Measurements from ENCODE around the gene ZNF521.

The ZNF521 gene

DNA sequence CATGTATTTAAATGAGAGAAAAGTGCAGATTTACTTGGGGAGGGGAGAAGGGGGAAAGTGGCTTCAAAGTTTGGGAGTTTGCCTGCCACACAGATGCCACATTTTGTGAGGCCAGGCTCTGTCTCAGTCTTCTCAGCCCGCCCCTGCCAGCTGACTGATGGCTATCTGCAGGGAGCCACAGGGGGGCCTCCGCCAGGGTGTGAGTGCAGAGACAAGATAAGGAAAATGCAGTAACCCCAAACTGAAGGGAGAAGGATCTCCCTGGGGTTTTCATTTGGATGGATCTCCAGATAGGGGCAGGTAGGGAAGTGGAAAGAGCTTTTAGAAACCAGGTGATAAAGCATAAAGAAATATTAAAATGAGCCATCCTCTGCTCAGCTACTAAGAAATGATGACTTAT is 128.8 kb downstream of the ZNF521 start:
- no peak for DNase-seq

DNA sequence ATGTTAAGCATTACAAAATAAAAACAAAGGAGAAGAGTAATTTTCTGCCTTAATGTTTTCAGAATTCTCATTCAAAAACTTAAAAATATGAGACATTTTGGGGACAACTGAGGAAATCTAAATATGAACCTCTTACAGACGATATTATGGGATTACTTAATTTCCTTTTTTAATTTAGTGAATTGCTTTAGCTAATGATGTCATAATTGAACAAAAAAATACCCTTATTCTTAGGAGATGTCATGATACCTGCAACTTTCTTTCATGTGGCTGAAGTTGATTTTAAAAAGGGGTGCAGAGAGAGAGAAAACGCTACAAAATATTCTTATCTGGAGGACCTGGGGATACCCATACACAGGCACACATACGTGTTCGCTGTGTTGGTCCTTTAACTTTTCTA is 129.3 kb downstream of the ZNF521 start:
- no peak for DNase-seq

DNA sequence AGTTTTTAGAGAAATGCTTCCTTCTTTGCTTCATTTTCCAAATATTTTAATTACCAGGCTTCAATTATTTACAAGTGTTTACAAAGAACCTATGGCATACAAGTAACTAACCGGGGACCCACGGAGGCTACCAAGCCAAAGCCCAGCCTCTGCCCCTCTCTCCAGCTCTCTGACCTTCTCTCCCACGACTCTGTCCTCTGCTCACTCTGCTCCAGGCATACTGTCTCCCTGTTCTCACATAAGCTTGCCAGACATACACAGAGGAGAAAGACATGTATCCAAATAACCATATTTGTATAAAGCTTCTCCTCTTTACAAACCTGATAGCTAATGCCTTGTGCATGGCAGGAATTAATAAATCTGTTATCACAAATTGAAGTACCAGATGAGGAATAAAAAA is 141.3 kb downstream of the ZNF521 start:
- DNase-seq: no peak

DNA sequence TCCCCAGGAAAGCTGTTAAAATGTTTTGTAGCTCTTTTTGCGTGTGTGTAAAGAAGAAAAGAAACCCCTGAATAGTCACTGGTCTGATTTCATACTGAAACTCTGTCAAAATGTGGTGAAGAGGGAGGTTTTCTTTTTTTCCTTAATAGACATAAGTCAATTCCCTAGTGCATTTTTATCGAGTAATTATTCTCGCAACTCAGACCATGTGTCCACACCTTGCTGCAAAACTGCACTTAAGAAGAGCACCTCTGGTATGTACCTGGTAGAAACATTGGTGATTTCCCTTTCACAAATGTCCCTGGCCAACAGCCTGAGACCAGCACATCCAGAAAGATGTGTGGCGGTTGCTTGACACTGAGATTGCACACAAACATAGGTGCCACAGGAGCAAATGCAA is 159.9 kb downstream of the ZNF521 start:
- no peak for DNase-seq

DNA sequence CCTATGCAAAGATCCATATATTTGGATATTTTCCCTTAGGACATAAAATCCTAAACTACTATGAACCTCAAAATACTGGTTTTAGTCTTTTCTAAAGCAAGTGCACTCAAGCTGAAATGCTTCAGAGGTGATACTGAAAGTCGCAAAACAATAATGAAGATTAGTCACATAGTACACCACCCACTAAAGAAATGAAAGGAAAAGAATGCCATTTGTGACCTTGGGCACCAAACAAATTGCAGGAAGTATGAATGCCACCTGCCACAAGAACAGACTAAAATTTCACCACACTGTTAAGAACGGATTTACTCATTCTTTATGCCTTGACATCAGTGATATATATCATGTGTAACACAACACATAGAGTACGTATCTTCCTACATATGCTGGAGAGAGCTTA is 161.5 kb downstream of the ZNF521 start:
- no peak for DNase-seq

DNA sequence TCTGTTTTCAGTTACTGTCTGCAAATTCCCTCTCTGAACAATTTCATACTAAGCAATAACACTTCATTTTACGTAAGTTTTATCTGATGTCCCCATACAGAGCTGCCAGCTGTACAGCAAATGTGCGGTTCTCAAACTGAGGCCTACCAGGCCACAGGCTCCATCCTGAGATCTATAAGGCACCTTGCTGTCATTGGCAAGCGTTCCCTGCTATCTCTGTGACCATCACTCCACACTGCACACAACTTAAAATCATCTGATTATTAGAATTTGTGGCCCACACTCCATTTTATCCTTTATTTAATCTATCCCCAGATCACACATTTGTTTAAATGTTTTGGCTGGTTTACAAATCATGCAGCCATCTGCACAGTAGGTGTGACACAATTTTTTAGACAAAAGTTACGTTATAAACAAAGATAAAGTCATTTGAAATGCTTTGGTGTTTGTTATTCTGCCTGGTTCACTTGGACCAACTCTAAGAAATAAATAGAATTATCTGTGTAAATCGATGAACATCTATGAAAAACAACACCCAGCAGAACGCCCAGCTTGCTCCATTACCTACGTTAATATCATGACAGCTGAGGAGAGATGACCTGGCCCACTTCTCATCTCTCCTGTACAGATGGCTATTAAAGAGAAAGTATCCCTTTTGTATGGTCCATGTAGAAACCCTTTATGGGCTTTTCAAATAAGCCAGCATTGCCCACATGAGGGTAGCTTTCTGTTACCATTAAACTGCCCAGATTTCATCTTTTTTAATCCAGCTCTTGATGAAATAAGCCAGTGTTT is 162.4 kb downstream of the ZNF521 start:
- DNase-seq: no peak

DNA sequence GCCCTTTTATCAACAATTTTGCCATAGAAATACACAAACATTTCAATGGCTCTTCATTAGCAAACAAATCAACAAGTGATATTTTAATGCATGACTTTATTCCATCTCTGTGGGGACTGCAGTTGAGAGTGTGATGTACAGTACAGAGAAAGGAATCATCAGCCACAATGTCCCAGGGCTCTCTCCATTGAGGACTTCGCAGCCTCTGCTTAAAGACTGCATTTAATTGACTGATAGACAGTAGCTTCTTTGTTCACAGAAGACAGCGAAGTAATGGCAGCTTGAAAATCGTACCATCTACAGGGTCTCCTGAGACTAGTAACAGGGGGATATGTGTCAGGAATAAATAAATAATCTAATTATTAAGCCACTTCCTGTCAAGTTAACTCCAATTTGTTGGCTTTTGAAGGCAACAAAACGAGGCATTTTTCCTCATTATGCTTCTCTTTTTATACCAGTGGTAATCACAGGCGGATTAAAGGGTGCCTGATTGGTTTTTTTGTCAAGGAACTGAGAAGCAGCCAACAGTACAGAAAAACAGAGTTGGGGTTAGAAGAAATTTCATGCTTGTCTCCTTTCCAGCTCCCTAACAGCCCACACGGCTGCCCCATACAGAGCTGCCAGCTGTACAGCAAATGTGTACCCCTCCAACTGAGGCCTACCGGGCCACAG is 164.3 kb downstream of the ZNF521 start:
- no peak for DNase-seq

DNA sequence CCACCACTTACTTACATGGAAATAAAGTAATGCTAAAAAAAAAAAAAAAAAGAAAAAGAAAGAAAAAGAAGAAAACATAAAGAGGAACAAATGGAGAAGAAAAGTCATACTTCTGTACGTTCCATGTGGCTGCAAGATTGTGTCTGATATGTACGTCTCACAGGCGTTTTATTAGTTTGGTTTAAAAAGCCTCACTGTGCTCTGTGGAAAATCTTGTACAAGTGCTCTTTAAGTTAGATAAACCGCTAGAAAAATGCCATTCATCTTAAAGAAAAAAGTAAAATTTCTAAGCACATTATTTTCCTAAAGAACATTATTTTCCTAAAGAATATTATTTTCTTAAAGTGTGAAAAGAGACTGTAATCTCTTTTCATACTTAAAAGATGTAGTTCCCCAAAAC is 165.1 kb downstream of the ZNF521 start:
- no peak for DNase-seq

DNA sequence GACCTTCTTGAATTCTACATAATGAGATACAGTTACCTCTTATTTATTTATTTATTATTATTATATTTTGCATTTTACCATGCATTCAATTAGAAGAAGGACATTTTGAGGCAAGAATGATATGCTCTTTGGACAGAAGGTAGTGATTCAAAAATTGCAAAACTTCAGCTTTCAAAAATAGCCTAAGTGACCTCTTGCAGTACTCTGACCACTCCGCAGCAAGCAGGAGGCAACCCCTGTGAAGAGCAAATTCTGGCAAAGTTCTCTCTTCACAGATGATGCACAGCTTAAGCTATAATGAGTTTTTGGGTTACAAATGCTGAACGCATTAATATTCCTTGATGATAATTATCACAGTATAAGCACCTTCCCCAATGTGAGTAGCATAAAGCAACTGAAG is 170.0 kb downstream of the ZNF521 start:
- DNase-seq: no peak

DNA sequence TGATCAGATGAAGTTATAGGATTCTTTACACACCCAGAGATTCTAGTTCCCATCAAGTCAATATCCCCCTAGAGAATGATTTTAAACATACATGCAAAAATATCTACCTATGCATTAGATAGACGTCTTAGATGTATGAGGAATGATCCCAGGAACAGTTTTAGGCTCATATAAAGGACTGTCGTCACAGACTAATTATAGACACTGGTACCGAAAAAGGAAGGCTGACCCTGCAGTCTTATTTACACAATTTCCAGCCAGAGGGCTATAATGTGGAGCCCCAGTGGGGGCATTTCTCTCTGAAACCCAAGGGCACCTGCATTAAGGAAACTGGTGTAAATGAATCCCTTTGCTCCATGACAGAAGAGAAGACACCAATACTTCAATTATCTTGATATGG is 170.4 kb downstream of the ZNF521 start:
- no peak for DNase-seq

DNA sequence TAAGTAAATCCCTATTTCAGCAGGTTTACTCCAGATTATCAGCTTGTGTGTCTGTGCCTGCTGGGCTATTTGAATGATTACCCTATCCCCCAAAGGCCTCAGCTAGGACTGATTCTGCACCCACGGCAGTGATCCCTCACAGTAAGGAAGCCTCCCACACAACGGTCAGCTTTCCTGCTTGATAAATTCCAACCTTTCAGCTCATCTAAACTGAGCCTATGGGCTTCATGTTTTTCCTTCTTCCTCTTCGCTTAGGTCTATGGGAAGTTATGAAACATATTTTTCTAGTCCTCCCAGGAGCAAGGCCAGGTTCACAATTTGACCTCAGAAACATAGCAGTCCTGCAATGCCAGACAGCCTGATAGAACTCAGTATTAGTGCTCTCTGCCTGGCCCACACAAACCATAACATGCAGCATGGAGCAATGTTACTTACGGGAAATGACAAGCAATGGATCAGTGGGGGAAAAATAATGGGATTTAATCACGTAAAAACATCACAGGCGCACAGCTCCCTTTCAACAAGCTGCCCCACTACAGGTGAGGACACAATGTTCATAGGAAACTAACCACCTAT is 170.9 kb downstream of the ZNF521 start:
- no peak for DNase-seq

DNA sequence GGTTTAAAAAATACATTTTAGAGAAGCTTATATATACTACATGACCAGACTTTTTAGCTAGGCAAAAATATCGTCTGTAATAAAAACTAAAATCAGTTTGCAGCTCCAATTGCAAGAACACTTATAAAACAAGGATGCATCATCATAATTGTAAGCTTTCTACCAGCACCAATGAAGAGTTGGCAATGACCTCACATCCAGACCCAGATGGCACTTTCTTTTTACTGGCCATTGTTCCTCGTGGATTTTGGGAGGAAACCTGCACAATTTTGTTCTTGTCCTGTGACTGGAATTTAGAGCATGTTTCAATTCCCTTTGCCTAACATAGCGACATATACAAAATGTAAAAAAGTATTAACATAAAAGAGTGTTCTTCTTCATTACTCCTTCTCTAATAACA is 174.3 kb downstream of the ZNF521 start:
- no peak for DNase-seq

DNA sequence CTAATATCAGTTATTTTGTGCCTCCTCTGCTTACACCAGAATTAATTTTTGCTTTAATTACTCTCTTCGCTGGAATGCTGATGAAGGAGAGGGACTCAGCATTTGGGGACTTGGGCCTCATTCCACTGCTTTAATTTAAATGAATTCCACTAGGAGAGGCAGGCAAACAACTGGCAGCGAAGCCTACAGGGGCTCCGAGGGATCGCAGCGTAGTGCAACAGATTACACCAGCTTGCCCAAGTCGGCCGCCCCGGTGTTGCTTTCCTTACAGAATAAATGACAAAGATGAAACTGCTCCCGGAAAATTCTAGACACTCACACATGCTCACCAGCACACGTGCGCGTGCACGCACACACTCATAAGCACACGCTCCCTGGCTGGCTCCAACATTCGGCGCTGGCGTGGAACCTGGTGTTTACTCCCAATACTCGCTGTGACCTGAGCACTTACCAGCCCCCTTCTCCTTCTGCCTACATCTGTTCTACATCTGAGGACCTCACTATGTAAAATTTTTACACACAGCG is 175.4 kb downstream of the ZNF521 start:
- DNase-seq: no peak

DNA sequence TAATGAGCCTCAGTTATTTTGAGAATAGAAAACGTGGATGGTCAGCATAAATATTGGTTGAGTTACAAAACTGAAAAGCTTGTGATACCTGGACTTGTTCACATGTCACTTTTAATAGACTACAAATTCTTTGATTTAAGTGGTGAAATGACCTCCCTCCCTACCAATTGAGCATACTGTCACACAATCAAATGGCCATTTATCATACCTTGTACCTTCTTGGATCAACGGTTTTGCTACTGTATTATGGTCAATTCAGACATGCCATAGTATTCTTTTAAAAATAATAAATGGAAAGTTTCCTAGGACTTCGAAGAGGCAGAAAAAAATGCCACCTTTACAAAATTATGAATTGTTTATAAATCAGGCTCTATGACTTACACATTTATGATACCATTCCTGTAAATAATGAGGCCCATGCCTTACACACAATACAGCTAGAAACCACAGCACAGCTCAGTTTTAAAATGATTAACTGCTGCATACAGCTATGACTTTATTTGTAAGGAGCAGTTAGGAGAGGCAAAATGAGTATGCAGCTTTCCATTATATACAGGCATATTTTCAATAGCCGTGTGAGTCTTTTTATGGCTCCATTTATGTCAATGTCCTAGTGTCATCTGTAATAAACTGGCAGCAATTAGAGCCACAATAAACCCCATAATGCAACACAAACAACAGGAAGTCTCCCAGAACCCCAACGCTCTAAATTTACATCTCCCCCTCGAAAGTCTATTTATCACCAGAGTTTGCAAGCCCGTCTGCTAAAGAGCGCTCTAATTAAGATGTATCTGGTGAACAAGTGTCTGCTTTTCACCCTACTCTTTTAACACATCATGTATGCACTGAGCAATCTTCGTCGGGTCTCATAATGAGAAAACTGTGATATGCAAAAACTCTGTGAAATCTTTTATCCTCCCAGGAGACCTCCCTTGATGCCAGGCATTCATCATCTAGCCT is 176.1 kb downstream of the ZNF521 start:
- DNase-seq: no peak

DNA sequence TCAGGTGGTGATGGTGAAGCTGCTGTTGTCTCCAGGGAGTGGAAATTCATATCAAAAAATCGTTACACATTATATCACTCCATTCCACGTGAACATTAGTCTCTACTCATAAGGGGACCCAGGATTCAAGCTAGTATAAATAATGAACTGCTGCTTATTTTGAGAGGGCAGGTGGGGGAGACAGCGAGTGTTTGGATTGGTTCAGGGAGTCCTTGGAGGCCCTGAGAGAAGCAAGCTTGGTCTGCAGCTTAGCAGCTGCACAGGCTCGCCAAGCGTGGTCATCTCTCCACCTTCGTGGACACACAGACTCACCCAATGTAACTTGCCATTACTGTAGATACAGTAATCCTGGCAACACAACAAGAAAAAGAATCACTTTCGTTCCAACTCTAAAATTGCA is 177.6 kb downstream of the ZNF521 start:
- no peak for DNase-seq

DNA sequence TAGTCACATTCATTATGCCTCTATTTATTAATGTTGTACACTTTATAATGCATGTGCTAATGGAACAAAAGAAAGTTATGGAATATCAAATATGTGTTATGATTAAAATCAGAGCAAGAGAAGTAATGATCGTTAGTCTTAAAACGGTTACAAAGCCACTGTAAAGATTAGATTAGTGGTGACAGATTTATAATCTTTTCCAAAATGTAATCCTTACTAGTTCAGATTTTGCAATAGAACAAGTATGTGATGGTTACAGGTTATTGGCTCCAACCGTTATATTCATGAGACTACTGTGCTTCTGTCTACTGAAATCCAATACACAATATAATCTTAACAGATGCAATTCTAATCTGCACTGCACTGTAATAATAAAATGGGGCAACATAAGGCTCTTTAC is 180.6 kb downstream of the ZNF521 start:
- DNase-seq: no peak

DNA sequence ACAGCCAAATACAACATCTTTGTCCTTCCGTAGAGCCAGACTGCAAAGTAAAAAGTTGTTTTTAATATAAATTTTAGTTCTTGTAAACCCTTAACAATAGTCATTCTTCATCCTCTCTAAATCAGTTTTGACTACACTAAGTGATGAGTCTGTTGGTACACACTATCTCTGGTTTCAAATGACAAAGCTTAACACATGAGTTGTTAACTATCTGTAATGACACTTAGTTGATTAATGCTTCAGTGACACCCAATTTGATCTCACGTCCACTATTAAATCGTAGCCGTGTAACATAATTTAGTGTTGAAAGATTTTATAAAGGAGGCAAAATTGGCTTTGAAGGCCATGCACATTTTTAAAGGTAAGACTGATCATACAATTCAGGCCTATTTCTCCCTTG is 181.6 kb downstream of the ZNF521 start:
- DNase-seq: no peak

DNA sequence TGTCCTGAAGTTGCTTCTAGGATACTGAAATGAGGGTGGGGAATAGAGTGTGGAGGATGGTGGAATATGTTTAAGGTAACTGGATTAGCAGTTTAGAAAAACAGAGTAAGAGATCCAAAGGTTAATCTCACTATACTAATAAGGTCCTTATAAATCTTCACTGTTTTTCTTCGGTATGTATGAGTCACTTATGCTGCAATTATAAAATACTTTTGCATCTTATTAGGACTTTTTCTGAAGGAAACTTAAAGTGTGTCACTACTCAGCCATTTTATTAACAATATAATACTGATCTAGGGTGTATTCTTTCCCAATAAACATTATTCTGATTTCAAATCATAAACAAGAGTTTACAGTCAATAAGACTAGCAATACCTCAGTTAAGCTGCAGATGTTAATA is 182.3 kb downstream of the ZNF521 start:
- DNase-seq: no peak

DNA sequence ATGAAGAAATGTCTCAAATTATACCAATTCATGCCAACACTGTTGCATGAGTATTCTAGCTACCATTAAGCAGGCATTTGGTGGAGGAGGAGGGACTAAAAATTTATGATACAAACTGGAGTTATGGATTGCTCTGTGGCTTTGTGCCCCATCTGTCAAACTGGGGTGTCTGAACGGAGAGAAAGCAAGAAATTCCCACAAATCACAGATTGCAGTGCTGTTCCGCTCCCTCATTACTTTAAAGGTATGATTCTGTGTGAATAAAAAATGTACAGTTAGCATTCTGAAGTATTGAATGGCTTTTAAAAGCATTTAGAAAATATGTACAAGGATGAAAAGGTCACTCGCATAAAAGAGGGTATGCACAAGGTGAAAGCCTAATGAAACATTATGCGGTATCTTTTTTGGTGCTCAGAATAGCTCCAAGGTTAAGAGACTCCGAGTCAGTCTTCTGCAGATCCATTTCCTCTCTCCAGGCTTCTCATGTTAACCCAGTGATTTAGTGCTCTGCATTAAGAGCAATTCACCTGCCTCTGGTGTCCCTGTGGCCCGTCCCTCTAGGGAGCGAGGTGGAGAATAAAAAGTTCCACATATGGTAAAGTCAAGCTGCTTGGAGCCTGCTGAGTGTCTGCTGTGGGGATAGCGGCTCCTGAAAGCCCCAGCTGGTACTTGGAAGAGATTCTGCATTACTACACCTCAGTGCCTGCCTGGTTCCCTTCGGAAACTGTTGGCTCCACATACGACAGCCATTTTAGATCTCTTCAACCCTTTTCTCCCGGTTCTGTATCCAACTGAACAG is 184.2 kb downstream of the ZNF521 start:
- DNase-seq: no peak

DNA sequence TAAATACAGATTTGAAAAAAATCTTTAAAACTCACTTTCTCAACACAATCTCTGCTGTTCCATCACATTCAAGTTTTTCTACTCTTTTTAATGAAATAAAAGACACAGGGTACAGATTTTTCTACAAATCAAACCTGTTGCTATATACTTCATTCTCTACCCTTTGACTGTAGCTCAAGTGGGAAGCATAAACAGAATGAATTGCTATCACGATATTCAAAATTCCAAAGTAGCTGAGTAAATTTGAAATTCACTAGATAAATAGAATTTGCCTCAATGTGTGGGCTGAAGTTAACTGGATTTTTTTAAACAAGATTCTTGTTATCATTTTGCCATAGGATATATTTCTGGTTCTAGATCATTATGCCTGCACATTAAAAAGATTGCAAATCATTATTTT is 185.9 kb downstream of the ZNF521 start:
- no peak for DNase-seq

DNA sequence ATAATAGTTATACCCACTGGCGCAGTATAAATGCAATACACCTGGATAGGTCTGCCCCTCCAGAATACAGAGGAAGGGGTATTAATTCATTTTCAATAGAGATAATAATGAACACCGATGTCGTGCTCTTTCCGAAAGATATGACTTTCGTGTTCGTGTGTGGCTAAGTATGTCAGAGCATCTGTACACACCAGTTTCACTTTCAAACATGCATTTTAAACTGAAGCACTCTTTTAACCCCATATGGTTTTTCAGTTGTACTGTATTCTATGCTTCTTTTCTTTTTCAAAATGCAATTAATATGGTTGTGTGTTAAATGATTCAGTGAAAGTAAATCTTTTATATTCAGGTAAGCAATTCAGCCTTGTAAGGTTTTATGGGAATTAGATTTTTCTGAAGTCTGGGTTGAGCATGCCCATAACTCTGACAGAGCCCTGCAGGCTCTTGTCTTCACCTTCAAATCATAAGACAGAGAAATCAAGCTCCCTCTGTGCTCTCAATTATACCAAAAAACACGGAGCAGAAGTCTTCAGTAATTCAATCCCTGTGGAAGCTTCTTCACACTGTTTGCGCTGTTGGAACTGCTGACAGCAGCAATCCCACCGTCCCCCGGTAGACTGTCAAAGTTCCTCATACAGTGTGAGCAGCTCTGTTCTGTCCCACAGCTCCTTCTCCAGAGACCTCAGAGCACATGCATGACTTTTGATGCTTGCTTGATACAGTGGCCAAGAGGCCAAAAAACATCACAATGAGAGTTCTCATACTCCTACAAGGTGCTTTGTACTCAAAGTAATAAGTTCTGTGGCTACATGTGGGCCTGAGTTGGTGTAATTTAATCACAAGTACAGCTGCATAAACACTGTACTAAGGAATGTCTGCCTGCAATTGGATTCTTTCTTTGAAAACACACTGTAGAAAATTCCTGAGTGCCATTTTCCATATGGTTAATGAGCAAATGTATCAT is 186.8 kb downstream of the ZNF521 start:
- DNase-seq: no peak

All from NCI-H2029 (cell line).